ENCODE measurements around the gene MYOZ3.
A peak's percentile ranks its signal among the peaks of the same experiment; 100 is the strongest.

MYOZ3 gene

DNA sequence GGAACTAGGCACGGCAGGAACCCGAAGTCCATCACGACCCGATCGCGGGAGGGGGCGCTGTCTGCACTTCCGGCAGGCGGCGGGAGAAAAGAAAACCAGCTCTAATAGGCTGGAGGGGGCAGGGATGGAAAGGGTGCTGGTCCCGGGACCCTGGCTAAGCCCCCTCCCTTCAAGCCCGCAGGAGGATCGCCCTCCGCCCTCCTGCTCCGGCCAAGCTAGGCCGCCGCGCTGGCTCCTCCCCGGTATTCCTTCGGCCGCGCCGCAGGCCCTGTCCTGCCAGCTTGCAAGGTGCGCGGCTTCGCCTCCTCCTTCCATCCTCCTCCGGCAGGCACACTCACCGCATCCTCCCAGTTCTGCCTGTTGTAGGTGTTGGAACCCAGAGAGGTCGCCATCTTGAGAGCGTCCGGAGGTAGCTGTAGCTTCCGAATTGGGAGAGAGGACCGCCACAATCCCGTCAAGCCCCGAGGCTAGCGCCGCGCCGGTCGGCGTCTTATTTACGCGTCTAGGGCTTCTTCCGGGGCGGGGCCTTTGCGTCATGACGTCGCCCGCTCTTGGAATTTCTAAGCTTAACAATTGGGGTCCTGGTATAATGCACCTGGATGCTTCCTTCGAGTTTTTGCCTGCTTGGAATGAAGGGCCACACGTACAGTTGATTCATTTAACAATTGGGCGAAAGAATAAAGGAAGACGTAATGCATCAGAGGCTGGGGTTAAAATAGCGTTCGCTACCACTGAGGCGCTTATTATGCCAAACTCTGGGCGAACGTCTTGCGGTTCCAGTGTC lies 39.7 kb downstream of the MYOZ3 start, which contains the start of gene RBM22:
RBM22 (minus strand) TSS at position 469 of the 784 bp plus-strand sequence; CDS start at position 392, 77 bp downstream.
- DNase-seq (ENCODE audit: low read depth in 3 of 3): peak; percentile 78 to 88 (median 85)

DNA sequence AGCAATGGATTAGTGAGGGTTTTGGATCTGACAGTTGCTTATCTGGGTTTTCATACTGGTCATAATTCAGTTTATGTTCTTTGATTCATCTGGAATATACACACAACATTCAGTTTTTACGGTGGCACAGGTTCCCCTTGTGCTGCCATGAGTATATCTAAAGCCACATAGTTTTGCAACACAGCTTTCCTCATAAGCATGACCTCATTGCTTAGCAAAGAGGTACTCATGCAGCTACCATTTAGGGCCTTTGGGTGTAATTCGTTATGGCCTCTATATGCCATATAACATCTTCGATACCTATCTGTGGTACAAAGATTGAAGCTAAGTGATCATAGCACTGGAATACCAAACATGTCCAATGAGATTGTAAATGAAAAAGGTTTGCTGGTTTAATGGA lies 42.7 kb downstream of the MYOZ3 start:
- DNase-seq (ENCODE audit: low read depth in 3 of 3): no peak

DNA sequence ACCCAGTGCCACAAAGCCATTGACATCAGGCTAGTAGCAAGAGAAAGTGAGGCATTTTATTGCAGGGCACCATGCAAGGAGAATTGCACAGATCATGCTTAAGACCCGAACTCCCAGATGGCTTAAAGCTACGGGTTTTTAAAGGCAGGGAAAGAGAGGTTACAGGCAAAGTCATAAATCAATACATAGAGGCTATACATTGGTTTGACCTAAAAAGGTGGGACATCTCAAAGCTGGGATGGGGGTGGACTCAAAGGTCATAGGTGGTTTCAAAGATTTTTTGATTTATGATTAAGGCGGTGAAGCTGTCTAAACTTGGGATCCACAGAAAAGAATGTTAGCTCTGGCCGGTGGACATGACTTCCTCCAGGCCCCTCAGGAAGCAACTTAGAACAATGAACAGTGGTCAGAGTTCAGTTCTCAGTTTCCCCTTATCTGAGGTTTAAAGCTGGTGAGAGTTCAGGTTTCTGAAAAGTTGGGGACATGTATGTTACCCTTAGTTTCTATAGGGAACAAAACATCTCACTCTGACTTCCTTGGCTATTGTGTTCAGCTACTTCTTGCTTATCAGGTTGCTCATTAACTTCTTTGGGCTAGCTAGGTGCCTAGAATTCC lies 45.8 kb downstream of the MYOZ3 start:
- no peak for DNase-seq (ENCODE audit: low read depth in 3 of 3)

DNA sequence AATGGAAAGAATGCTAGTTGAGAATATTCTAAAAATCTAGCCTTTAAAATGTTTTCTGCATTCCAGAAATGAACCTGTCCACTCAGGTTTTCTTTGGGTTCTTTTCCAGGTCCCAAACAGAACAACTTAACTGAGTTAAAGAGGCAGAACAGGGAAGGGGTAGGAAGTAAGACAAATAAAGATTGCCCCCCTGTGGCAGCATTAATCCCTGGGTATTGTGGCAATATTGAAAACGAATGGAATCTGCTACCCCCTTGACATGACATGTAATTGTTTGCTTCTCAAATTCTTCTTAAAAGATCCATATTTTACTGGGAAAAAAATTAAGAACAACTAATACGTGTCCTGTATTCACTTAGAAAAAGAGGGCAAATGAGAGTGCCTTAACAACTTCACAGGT lies 49.1 kb downstream of the MYOZ3 start:
- no peak for DNase-seq (ENCODE audit: low read depth in 3 of 3)

DNA sequence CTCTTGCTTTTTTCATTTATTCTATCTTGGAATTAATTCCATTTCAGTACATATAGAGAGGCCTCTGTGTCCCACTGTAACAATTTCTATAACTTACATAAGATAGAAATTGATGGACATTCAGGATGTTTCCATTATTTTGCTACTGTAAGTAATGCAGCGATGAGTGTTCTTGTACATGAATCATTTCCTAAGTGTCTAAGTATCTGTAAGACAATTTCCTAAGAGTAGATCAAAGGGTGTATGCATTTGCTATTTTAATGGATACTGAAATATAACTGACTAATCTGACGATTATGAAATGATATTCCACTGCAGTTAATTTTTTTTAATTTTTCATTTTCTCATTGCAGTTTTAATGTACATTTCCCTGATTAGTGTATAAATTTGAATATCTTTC lies 62.8 kb downstream of the MYOZ3 start:
- no peak for DNase-seq (ENCODE audit: low read depth in 3 of 3)
